Measurements from ENCODE around the gene ADGRA3. TPM values are rescaled to one million over a fixed set of nuclear protein-coding genes. Genes with fewer than 3 reads are reported as not detected.

The ADGRA3 gene
- total and polyA plus RNA-seq, 10 donors = 1.6 to 10.6 (median 5.4) TPM

GRCh38 chr4:22537864-22538263, 22.0 kb upstream of the ADGRA3 start:
- Histone ChIP-seq H3K27me3 (replicated peaks in 1 of 7) (no peaks in the 10 kb centered on the region), H3K4me1 (no peaks in the 10 kb centered on the region), H3K4me3 (no peak overlapping the region), H3K36me3 (no peaks in the 10 kb centered on the region), H3K9me3 (peaks cover 0 to 35% (median 28%) of the 10 kb centered on the region in 8 donors), H3K27ac (no peak overlapping the region)
- no peak for DNase-seq
- intact Hi-C loops (cut with DNase I; ENCODE audit: low total_unique reads) = no loop called here
- TF ChIP-seq, protein P1, sequence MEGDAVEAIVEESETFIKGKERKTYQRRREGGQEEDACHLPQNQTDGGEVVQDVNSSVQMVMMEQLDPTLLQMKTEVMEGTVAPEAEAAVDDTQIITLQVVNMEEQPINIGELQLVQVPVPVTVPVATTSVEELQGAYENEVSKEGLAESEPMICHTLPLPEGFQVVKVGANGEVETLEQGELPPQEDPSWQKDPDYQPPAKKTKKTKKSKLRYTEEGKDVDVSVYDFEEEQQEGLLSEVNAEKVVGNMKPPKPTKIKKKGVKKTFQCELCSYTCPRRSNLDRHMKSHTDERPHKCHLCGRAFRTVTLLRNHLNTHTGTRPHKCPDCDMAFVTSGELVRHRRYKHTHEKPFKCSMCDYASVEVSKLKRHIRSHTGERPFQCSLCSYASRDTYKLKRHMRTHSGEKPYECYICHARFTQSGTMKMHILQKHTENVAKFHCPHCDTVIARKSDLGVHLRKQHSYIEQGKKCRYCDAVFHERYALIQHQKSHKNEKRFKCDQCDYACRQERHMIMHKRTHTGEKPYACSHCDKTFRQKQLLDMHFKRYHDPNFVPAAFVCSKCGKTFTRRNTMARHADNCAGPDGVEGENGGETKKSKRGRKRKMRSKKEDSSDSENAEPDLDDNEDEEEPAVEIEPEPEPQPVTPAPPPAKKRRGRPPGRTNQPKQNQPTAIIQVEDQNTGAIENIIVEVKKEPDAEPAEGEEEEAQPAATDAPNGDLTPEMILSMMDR (IDR thresholded peaks at IDR 0.05 in 8 of 11, conservative IDR thresholded peaks at IDR 0.05 in 3 of 11) = no peak
- TF ChIP-seq POLR2AphosphoS5 (IDR thresholded peaks at IDR 0.05) (no peak), POLR2A (IDR thresholded peaks at IDR 0.05) (no peak)

DNA sequence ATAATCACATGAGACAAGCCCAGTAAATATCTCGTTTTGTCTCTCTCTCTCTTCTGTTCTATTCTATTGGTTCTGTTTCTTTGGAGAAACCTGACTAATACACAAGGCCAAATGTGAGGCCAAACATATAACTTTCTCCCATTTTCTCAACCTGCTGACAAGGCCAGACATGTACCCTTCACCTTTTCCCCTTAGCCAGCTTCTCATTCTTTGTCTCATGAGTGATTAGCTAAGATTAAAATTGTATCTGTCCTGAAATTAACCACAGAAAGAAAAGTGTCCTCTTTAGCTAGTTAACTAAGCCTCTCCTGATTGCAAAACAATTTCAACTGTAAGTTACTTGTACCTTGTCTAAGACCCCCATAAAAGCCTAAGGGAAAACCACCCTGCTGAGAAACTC, 18.5 kb upstream of the ADGRA3 start:
- intact Hi-C loops (cut with DNase I; ENCODE audit: low total_unique reads) = no loop called here

DNA sequence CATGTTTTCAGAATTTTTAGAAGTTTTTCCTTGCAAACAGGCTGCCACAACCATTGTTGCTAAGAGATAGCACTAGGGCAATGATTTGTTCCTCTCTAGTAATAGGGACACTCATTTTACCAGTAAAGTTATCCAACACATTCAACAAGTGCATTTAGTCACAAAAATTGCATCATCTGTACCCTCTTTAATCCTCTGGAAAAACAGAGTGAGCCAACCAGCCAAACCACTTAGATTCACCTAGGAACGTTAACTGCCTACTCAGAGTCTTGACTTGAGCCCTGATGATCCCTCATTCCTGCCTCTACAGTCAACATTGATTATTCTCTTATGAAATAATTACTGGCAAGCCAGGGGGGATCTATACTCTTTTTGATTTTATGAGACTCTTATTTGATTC, 17.0 kb upstream of the ADGRA3 start:
- Histone ChIP-seq H3K4me1 (no peaks in the 10 kb centered on the region), H3K36me3 (no peaks in the 10 kb centered on the region), H3K9me3 (peaks cover 0 to 59% (median 34%) of the 10 kb centered on the region in 8 donors), H3K4me3 (no peak overlapping the region), H3K27me3 (replicated peaks in 1 of 7) (no peaks in the 10 kb centered on the region), H3K27ac (no peak overlapping the region)
- no peak for DNase-seq
- WGBS, 5 donors = 67 to 94% (median 78%) methylated on average over 1 of the region's 1 CpG
- intact Hi-C loops (cut with DNase I; ENCODE audit: low total_unique reads) = no loop called here
- TF ChIP-seq, protein P1 (IDR thresholded peaks at IDR 0.05 in 8 of 11, conservative IDR thresholded peaks at IDR 0.05 in 3 of 11) = no peak
- TF ChIP-seq POLR2AphosphoS5 (IDR thresholded peaks at IDR 0.05) (no peak), POLR2A (IDR thresholded peaks at IDR 0.05) (no peak)

More for the DNA sequence above, 18.5 kb upstream of the ADGRA3 start:
- H3K4me3 ChIP-seq = no peak overlapping the region
- TF ChIP-seq, protein P1 (IDR thresholded peaks at IDR 0.05 in 8 of 11, conservative IDR thresholded peaks at IDR 0.05 in 3 of 11) = no peak
- TF ChIP-seq POLR2AphosphoS5 (IDR thresholded peaks at IDR 0.05) (no peak), POLR2A (IDR thresholded peaks at IDR 0.05) (no peak)
- H3K27ac ChIP-seq = no peak overlapping the region
- WGBS, 5 donors = 57 to 76% (median 68%) methylated on average over 1 of the region's 1 CpG
- H3K36me3 ChIP-seq = no peaks in the 10 kb centered on the region
- H3K27me3 ChIP-seq (replicated peaks in 1 of 7) = no peaks in the 10 kb centered on the region
- no peak for DNase-seq
- peaks cover 0 to 59% (median 34%) of the 10 kb centered on the region in 8 donors for H3K9me3 ChIP-seq
- H3K4me1 ChIP-seq = no peaks in the 10 kb centered on the region

DNA sequence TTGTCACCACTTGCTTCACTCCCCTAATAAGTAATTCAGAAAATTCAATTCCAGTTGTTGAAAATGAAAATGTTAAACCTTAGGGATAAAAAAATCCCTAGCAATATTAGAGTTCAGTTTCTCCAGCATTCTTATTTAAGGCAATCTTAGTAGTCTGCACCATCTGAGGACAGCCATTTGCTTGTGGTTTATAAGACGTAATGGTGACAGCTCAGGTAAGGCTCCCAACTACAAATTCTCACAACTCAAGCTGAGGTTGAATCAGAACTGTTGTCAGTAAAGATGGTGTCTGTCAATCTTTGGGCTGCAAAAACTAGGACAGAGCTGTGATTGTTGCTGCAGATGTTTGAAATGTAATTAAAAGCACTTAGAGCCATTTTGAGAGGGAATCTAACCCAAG, 16.3 kb upstream of the ADGRA3 start:
- 76 to 84% (median 79%) methylated on average over 1 of the region's 1 CpG for WGBS, 5 donors
- TF ChIP-seq, protein P1 (IDR thresholded peaks at IDR 0.05 in 8 of 11, conservative IDR thresholded peaks at IDR 0.05 in 3 of 11) = no peak
- TF ChIP-seq POLR2AphosphoS5 (IDR thresholded peaks at IDR 0.05) (no peak), POLR2A (IDR thresholded peaks at IDR 0.05) (no peak)
- H3K4me3 ChIP-seq = no peak overlapping the region
- H3K27me3 ChIP-seq (replicated peaks in 1 of 7) = no peaks in the 10 kb centered on the region
- no peaks in the 10 kb centered on the region for H3K36me3 ChIP-seq
- no peaks in the 10 kb centered on the region for H3K4me1 ChIP-seq
- intact Hi-C loops (cut with DNase I; ENCODE audit: low total_unique reads) = no loop called here
- peaks cover 0 to 59% (median 34%) of the 10 kb centered on the region in 8 donors for H3K9me3 ChIP-seq
- H3K27ac ChIP-seq = no peak overlapping the region
- no peak for DNase-seq

Data from spleen (tissue), 11 donors.